OCI-LY1 (cell line): ENCODE results near the gene DYNC1H1.

ENCODE experiments used
- H2AFZ ChIP-seq: fragments of 200-600 bp; sonication (generic), shearing (Covaris generic); 2 replicates; pipeline ENCODE4 v1.6.0; 2014; ENCODE audit warnings: antibody characterized with exemption, mild to moderate bottlenecking, low read length
- H3F3A ChIP-seq: fragments of 200-600 bp; sonication (generic), shearing (Covaris generic); 2 replicates; pipeline ENCODE4 v1.6.0; 2014; ENCODE audit warnings: mild to moderate bottlenecking, antibody characterized with exemption, low read length, moderate library complexity; ENCODE audit not compliant: insufficient read depth
- H3K27ac ChIP-seq: fragments of 200-600 bp; sonication (generic); 2 replicates; pipeline ENCODE4 v1.5.1; 2014; ENCODE audit warnings: low read length, mixed run types, mild to moderate bottlenecking, low read depth; ENCODE audit not compliant: poor library complexity, severe bottlenecking
- H3K27me3 ChIP-seq: fragments of 200-600 bp; sonication (generic); 2 replicates; pipeline ENCODE4 v1.6.0; 2014; ENCODE audit warnings: antibody characterized with exemption, mild to moderate bottlenecking, low read length, moderate library complexity; ENCODE audit not compliant: insufficient read depth
- H3K36me3 ChIP-seq: fragments of 200-600 bp; sonication (generic); 2 replicates; pipeline ENCODE4 v1.6.1; 2014; ENCODE audit warnings: mild to moderate bottlenecking, antibody characterized with exemption, low read length, moderate library complexity, mixed read lengths; ENCODE audit not compliant: insufficient read depth
- H3K4me1 ChIP-seq: fragments of 200-600 bp; sonication (generic); 2 replicates; pipeline ENCODE4 v1.5.1; 2014; ENCODE audit warnings: mild to moderate bottlenecking, low read length, moderate library complexity; ENCODE audit not compliant: insufficient read depth, severe bottlenecking
- H3K4me2 ChIP-seq: fragments of 200-600 bp; sonication (generic), shearing (Covaris generic); 2 replicates; pipeline ENCODE4 v1.6.1; 2014; ENCODE audit warnings: low read length
- H3K4me3 ChIP-seq: fragments of 200-600 bp; sonication (generic); 2 replicates; pipeline ENCODE4 v1.5.1; 2014; ENCODE audit warnings: low read length, low read depth, mild to moderate bottlenecking, mixed read lengths; ENCODE audit not compliant: poor library complexity, severe bottlenecking
- H3K79me2 ChIP-seq: fragments of 200-600 bp; shearing (Covaris generic); 2 replicates; pipeline ENCODE4 v1.6.1; 2016; ENCODE audit warnings: mixed run types, low read length, mixed read lengths; ENCODE audit not compliant: insufficient read depth
- H3K9ac ChIP-seq: fragments of 200-600 bp; sonication (generic), shearing (Covaris generic); 2 replicates; pipeline ENCODE4 v1.6.1; 2014; ENCODE audit warnings: mild to moderate bottlenecking, low read length, mixed read lengths
- H3K9me2 ChIP-seq: fragments of 200-600 bp; sonication (generic), shearing (Covaris generic); 2 replicates; pipeline ENCODE4 v1.6.1; 2014; ENCODE audit warnings: low read depth, mild to moderate bottlenecking, low read length, mixed read lengths
- H3K9me3 ChIP-seq: fragments of 200-600 bp; shearing (Covaris generic); 2 replicates; pipeline ENCODE4 v1.6.1; 2014; ENCODE audit warnings: low read length, mixed read lengths
- H4K20me1 ChIP-seq: fragments of 200-600 bp; sonication (generic), shearing (Covaris generic); 2 replicates; pipeline ENCODE4 v1.6.0; 2016; ENCODE audit warnings: mild to moderate bottlenecking, low read length; ENCODE audit not compliant: insufficient read depth
- CTCF ChIP-seq: fragments of 200-600 bp; sonication (generic), shearing (Covaris generic); IDR thresholded peaks from 2 replicates; pipeline ENCODE4 v1.5.1; 2017; ENCODE audit warnings: mild to moderate bottlenecking, antibody characterized with exemption, low read length, moderate library complexity, mixed read lengths
- EZH2 ChIP-seq: fragments of 200-600 bp; sonication (generic), shearing (Covaris generic); IDR thresholded peaks from 2 replicates; pipeline ENCODE4 v1.8.0; 2017; ENCODE audit warnings: borderline replicate concordance, mixed run types, mild to moderate bottlenecking, antibody characterized with exemption, low read length, moderate library complexity, mixed read lengths

DYNC1H1 gene

DNA sequence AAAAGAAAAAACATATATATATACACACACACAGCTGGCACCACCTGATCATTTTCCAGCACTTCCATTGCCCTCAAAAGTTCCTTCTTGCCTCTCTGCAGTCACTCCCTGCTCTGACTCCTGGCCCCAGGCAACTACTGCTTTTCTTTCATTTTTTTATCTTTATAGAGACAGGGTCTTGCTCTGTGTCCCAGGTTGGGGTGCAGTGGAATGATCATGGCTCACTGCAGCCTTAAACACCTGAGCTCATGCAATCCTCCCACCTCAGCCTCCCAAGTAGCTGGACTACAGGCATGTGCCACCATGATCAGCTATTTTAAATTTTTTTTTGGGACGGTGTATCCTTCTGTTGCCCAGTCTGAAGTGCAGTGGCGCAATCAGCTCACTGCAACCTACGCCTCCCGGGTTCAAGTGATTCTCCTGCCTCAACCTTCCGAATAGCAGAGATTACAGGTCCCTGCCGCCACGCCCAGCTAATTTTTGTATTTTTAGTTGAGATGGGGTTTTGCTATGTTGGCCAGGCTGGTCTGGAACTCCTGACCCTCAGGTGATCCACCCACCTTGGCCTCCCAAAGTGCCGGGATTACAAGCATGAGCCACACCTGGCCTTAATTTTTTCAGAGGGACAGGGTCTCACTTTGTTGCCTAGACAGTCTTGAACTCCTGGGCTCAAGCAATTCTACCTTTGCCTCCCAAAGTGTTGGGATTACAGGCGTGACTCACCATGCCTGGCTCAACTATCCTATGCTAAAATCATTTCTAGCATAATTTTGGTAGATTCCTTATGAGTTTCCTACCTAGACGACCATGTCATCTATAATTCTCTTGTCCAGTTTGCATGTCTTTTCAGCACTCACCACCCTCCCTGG lies 114.7 kb downstream of the DYNC1H1 start:
- Histone ChIP-seq H3K9me3 (no peaks in the 10 kb centered on the region), H3K4me3 (no peak overlapping the region), H3K27ac (no peak overlapping the region), H3F3A (0 out of 2 replicates have a peak, but pooled peaks cover 3% of the 10 kb centered on the region), H3K36me3 (peaks cover 64% of the 10 kb centered on the region), H3K4me2 (no peak overlapping the region), H3K79me2 (no peaks in the 10 kb centered on the region), H3K4me1 (peaks cover 18% of the 10 kb centered on the region), H2AFZ (no peak overlapping the region), H3K9me2 (no peaks in the 10 kb centered on the region), H3K27me3 (no peaks in the 10 kb centered on the region), H4K20me1 (no peaks in the 10 kb centered on the region), H3K9ac (no peak overlapping the region)
- no peak for TF ChIP-seq CTCF
- TF ChIP-seq EZH2, result no peak

- no peak for TF ChIP-seq CTCF
- no peak for TF ChIP-seq EZH2
- Histone ChIP-seq H3K4me2 (no peak overlapping the region), H2AFZ (no peak overlapping the region), H3K27me3 (no peaks in the 10 kb centered on the region), H3K4me1 (peaks cover 24% of the 10 kb centered on the region), H4K20me1 (no peaks in the 10 kb centered on the region), H3F3A (0 out of 2 replicates have a peak, but pooled peaks cover 3% of the 10 kb centered on the region), H3K4me3 (no peak overlapping the region), H3K79me2 (no peaks in the 10 kb centered on the region), H3K36me3 (peaks cover 70% of the 10 kb centered on the region), H3K9me2 (no peaks in the 10 kb centered on the region), H3K9me3 (no peaks in the 10 kb centered on the region), H3K27ac (no peak overlapping the region), H3K9ac (no peak overlapping the region)
Observed at GRCh38 chr14:102079700-102079979, 115.3 kb downstream of the DYNC1H1 start.

DNA sequence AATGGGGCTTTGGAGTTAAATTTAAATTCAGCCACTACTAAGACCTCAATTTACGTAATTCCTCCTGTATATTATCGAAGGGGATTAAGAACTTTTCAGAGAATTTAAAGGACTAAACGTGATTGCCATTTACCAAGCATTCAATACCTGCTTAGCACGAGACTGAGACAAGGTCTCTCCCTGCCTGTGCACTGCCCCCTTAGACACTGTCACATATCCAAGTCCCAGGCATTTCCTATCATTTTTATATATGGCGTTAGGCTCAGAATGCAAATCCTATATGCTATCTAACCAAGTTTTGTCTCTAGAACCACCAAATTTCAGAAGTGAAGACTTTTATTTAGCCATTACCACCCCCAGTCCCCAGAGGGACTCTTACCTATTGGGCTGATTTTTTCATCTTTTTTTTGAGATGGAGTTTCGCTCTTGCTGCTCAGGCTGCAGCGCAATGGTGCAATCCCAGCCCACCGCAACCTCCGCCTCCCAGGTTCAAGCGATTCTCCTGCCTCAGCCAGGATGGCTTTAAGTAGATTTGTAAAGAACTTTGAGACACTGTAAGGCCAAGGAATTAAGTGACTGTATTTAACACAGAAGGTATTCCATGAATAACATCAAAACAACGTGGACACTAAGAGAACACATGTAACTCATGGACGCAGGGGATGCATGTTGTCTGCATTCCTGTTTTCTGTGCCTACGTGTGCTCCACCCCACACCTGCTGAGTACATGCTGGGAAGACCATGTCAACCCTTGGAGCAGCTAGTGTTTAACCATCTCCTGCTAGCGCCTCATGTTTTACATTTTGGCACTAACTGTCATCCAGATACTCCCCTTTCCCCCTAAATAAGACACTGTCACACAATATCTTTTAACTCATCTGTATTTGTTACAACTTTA lies 116.1 kb downstream of the DYNC1H1 start:
- Histone ChIP-seq H3F3A (0 out of 2 replicates have a peak, but pooled peaks cover 3% of the 10 kb centered on the region), H4K20me1 (no peaks in the 10 kb centered on the region), H3K4me2 (no peak overlapping the region), H3K27me3 (no peaks in the 10 kb centered on the region), H3K27ac (no peak overlapping the region), H3K9ac (no peak overlapping the region), H2AFZ (no peak overlapping the region), H3K79me2 (peaks cover 6% of the 10 kb centered on the region), H3K4me3 (no peak overlapping the region), H3K36me3 (peaks cover 77% of the 10 kb centered on the region), H3K9me2 (no peaks in the 10 kb centered on the region), H3K9me3 (no peaks in the 10 kb centered on the region), H3K4me1 (peaks cover 32% of the 10 kb centered on the region)
- TF ChIP-seq CTCF, result no peak
- TF ChIP-seq EZH2, result no peak
